ENCODE data around the gene HBE1.
"Not testable (repeated sequence)": the region's sequence is repeated elsewhere in the genome, so short reads cannot be mapped to it uniquely, and the experiment has no call there.

Gene HBE1

GRCh38 chr11:5285703-5286340 lies 16.1 kb upstream of the HBE1 start:
- DNase-seq (ENCODE audit: low read depth in 2 of 2): no peak

DNA sequence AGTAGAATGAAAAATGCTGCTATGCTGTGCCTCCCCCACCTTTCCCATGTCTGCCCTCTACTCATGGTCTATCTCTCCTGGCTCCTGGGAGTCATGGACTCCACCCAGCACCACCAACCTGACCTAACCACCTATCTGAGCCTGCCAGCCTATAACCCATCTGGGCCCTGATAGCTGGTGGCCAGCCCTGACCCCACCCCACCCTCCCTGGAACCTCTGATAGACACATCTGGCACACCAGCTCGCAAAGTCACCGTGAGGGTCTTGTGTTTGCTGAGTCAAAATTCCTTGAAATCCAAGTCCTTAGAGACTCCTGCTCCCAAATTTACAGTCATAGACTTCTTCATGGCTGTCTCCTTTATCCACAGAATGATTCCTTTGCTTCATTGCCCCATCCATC lies 14.9 kb upstream of the HBE1 start:
- no peak for DNase-seq (ENCODE audit: low read depth in 2 of 2)

DNA sequence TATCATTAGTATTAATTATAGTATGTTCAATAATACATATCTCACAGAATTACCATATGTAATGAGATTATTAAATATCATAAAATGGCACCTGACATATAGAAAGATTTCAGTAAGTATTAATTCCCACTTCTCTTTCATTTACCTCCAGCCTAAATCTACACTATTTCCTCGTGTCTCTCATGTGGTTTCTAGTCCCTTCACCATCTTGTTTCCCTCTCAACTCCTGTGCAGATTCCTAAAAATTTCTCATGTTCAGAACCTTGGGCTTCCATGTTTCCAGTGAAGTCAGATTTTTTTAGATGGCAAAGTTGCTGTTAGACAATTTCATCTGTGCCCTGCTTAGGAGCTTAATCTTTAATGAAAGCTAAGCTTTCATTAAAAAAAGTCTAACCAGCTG lies 14.1 kb upstream of the HBE1 start:
- no peak for DNase-seq (ENCODE audit: low read depth in 2 of 2)

- DNase-seq (ENCODE audit: low read depth in 2 of 2): no peak
Measured at GRCh38 chr11:5283086-5283485, 13.3 kb upstream of the HBE1 start.

- DNase-seq (ENCODE audit: low read depth in 2 of 2): no peak
Measured at GRCh38 chr11:5282628-5283027, 12.9 kb upstream of the HBE1 start.

GRCh38 chr11:5281596-5281995 lies 11.9 kb upstream of the HBE1 start:
- DNase-seq (ENCODE audit: low read depth in 2 of 2): no peak

GRCh38 chr11:5280582-5281102 lies 10.9 kb upstream of the HBE1 start:
- DNase-seq (ENCODE audit: low read depth in 2 of 2): no peak

DNA sequence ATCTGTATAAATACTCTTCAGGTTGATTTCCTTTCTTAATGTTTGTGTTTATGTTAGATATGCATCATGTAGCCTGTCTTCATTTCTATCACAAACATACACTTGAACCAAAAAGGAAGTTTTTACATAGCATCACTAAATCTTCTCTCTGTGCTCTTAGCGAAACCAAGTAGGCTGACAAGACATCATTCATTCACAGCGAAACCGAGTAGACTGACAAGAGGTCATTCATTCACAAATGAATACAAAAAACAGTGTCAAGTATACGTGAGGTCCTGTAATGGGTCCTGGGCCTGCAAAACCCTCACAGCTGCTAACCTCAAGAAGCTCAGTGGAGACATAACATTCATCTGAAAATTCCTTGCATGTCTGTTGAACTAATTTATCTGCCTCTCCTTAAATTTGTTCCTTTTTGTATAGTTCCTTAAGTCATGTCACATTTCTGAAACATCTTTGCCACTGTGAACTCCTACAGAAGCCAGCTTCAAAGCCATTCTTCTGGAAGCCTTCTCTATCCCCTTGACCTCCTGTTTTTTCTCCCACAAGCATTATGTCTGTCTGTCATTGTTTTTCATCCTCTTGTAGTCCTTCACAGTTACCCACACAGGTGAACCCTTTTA lies 9.8 kb upstream of the HBE1 start:
- no peak for DNase-seq (ENCODE audit: low read depth in 2 of 2)

GRCh38 chr11:5277807-5278382 lies 8.2 kb upstream of the HBE1 start:
- DNase-seq (ENCODE audit: low read depth in 2 of 2): no peak

- no peak for DNase-seq (ENCODE audit: low read depth in 2 of 2)
Measured at GRCh38 chr11:5276697-5277096, 7.0 kb upstream of the HBE1 start.

DNA sequence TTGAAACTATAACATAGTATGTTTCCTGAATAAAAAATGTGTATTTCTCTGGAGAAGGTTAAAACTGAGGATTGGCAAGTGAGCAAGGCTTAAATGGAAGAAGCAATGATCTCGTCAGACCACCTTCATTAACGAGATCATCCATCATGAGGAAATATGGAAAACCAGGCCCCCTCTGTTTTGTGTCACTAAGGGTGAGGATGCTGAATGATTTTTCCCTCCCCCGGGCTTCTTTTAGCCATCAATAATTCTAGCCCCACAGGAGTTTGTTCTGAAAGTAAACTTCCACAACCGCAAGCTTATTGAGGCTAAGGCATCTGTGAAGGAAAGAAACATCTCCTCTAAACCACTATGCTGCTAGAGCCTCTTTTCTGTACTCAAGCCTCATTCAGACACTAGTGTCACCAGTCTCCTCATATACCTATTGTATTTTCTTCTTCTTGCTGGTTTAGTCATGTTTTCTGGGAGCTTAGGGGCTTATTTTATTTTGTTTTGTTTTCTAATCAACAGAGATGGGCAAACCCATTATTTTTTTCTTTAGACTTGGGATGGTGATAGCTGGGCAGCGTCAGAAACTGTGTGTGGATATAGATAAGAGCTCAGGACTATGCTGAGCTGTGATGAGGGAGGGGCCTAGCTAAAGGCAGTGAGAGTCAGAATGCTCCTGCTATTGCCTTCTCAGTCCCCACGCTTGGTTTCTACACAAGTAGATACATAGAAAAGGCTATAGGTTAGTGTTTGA lies 5.8 kb upstream of the HBE1 start:
- no peak for DNase-seq (ENCODE audit: low read depth in 2 of 2)

GRCh38 chr11:5274395-5274794 lies 4.7 kb upstream of the HBE1 start:
- DNase-seq (ENCODE audit: low read depth in 2 of 2): no peak

DNA sequence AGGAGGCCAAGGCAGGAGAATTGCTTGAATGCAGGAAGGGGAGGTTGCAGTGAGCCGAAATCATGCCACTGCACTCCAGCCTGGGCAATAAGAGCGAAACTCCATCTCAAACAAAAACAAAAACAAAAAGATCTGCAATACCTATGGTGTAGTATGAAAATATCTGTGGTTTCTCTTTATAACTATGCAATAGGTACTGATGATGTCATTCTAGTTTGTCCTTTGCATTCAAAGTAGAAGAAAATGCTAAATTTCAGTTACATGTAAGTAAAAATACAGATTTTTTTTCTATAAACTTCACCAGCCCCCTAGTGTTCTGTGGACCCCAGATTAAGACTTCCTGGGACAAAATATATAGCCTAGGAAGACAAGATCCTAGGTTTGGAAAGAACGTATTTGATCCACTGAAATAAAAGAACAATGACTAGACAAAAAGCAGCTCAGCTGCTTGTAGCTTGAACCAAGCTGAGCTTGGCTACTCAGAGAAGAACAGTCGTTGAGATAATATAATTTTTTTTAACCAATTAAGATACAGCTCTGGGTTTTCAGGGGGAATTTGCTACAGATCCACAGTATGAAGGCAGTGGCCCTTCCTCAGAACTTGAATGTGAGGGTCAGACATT lies 2.8 kb upstream of the HBE1 start:
- no peak for DNase-seq (ENCODE audit: low read depth in 2 of 2)

DNA sequence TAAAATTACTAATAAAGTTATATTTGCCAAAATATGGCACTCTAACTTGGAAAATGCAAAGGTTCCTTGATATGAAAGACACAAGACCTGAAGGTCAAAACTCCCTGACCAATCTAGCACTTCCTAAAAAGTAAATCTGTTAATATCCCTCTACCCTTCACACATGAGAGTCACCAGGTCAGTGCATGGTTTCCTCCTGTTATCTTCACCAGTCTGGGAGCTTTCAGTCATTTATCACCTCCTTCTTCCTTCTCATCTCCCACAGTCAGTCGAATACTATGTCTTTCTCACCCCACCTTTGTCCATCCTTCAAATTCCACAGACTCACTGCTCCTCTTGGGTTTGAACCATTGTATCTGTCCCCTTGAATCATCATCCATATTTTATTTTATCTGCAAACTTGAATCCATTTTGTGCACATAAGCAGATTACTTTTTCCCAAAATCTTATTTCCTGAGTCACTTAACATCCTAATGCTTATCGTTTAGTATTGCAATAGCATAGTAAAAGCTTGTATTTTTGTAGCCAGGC lies 2.6 kb downstream of the HBE1 start:
- no peak for DNase-seq (ENCODE audit: low read depth in 2 of 2)

GRCh38 chr11:5266609-5267008 lies 3.1 kb downstream of the HBE1 start:
- DNase-seq (ENCODE audit: low read depth in 2 of 2): no peak

GRCh38 chr11:5265832-5266231 lies 3.9 kb downstream of the HBE1 start:
- DNase-seq (ENCODE audit: low read depth in 2 of 2): no peak

DNA sequence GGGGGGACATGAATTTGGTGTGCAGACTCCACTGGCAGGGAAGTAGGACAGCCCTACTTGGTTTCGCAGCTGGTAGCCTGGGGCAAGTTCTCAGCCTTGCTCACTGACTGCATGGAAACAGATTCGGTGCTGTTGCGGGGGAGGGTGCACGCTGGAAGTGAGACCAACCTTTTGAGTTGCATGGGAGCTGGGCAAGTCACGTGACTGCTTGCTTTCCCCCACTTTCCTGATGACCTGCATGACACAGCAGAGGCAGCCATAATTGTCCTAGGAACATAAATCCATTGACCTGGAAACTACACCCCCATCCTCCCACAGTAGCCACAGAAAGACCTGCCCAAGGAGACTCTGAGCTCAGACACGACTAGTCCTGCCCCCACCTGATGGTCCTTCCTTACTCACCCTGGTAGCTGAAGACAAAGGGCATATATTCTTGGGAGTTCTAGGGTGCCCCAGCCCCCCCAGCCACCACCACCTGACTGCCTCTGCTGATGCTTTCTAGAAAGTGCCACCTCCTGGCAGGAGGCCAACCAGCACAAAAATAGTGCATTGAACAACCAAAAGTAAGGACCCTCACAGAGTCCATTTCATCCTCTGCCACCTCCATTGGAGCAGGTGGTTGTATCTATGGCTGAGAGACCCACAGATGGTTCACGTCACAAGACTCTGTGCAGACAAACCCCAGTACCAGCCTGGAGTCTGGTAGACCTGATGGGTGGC lies 11.0 kb downstream of the HBE1 start:
- no peak for DNase-seq (ENCODE audit: low read depth in 2 of 2)

DNA sequence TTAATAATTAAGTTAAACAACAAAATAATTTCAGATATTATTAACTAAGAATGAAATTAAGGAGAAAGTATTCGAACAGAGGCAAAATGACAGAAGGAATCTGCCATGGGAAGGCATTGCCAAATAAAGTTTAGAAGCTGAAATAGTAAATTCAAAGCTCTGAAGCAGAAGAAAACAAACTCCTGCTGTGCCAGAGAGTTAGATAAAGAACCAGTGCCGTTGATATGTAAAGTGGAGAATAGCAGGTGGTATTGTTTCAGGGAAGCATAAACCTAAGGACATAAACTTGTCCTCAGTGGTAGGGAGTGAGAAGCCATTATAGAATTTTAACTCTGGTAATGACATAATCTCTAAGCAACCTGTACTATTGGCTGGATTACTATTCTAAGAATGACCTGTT lies 12.4 kb downstream of the HBE1 start:
- DNase-seq (ENCODE audit: low read depth in 2 of 2): no peak

GRCh38 chr11:5254646-5255413 lies 14.9 kb downstream of the HBE1 start, which contains the start of gene HBG2:
Gene HBG2, minus strand, starts transcription at chr11:5254781. Its CDS starts 53 bp downstream, at chr11:5254728.
- DNase-seq (ENCODE audit: low read depth in 2 of 2): not testable (repeated sequence)

DNA sequence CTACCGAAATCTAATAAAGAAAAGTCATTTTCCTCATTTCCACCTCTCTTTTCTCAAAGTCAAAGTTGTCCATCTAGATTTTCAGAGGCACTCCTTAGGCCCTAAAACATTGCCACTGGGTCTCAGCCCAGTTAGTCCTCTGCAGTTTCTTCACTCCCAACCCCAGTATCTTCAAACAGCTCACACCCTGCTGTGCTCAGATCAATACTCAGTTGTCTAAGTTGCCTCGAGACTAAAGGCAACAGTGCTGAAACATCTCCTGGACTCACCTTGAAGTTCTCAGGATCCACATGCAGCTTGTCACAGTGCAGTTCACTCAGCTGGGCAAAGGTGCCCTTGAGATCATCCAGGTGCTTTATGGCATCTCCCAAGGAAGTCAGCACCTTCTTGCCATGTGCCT lies 15.7 kb downstream of the HBE1 start:
- not testable (repeated sequence) for DNase-seq (ENCODE audit: low read depth in 2 of 2)
